CD4-positive, CD25-positive, alpha-beta regulatory T cell (primary cell): Measurements from ENCODE around the gene CLCN4. TPM values are rescaled to one million over a fixed set of nuclear protein-coding genes. Genes with fewer than 3 reads are reported as not detected.
A peak's percentile ranks its signal among the peaks of the same experiment; 100 is the strongest.

Experiments
- ATAC-seq, 2 donors: fragments of 150-1000 bp; cut with Tn5 transposase; one replicate each; pipeline ENCODE4 v1.10.0; 2021; ENCODE audit warnings: low read depth in 2 of 2, moderate number of reproducible peaks in 2 of 2, moderate library complexity in 1 of 2
- DNase-seq, 3 donors: peaks; one replicate each; pipeline versions ENCODE4 v3.0.0 to v3.0.0-alpha.2; 2012 to 2022; ENCODE audit warnings: mixed read lengths in 1 of 3
- H3K27ac ChIP-seq: one replicate; pipeline ENCODE4 v1.7.0; 2013; ENCODE audit warnings: mild to moderate bottlenecking, low read length; ENCODE audit not compliant: insufficient read depth, poor library complexity, severe bottlenecking
- H3K27me3 ChIP-seq: one replicate; pipeline ENCODE4 v1.7.0; 2013; ENCODE audit warnings: low read length; ENCODE audit not compliant: control insufficient read depth, insufficient read depth
- H3K36me3 ChIP-seq: one replicate; pipeline ENCODE4 v1.7.0; 2013; ENCODE audit warnings: mild to moderate bottlenecking, low read length, moderate library complexity; ENCODE audit not compliant: control insufficient read depth, insufficient read depth
- H3K4me1 ChIP-seq: 2 replicates; pipeline ENCODE4 v1.7.0; 2013; ENCODE audit warnings: mild to moderate bottlenecking, low read length; ENCODE audit not compliant: insufficient read depth, control insufficient read depth, poor library complexity, severe bottlenecking
- H3K4me3 ChIP-seq: one replicate; pipeline ENCODE4 v1.7.0; 2013; ENCODE audit warnings: low read depth, mild to moderate bottlenecking, low read length, moderate library complexity
- H3K9me3 ChIP-seq, 2 experiments: 1 replicate in 1 of 2; 2 replicates in 1 of 2; pipeline ENCODE4 v1.7.0; 2013; ENCODE audit warnings: low read length in 2 of 2, mild to moderate bottlenecking in 1 of 2, moderate library complexity in 1 of 2; ENCODE audit not compliant: control insufficient read depth in 2 of 2
- H3K27ac Mint-ChIP-seq, 3 donors: one replicate each; pipeline ENCODE4 v1.8.0; 2020 to 2022; ENCODE audit warnings: mild to moderate bottlenecking in 3 of 3, mixed read lengths in 3 of 3, moderate library complexity in 2 of 3
- H3K27me3 Mint-ChIP-seq: one replicate; pipeline ENCODE4 v1.8.0; 2022; ENCODE audit warnings: mild to moderate bottlenecking, mixed read lengths
- H3K36me3 Mint-ChIP-seq: one replicate; pipeline ENCODE4 v1.8.0; 2020; ENCODE audit warnings: mixed read lengths
- H3K4me1 Mint-ChIP-seq, 4 donors: one replicate each; pipeline ENCODE4 v1.8.0; 2020 to 2022; ENCODE audit warnings: mixed read lengths in 4 of 4, mild to moderate bottlenecking in 1 of 4
- H3K4me3 Mint-ChIP-seq, 4 donors: one replicate each; pipeline ENCODE4 v1.8.0; 2020 to 2022; ENCODE audit warnings: mild to moderate bottlenecking in 4 of 4, mixed read lengths in 4 of 4, moderate library complexity in 3 of 4
- H3K9me3 Mint-ChIP-seq, 7 donors: one replicate each; pipeline ENCODE4 v1.8.0; 2020 to 2022; ENCODE audit warnings: mixed read lengths in 7 of 7, mild to moderate bottlenecking in 3 of 7, moderate library complexity in 2 of 7
- polyA plus RNA-seq, 4 donors: library from polyadenylated mRNA; unstranded; fragments of 300-500 nt; fragmentation: Illumina TruSeq; gene quantifications; one replicate each; pipeline ENCODE4 v1.2.3, GENCODE V29; 2021
- total RNA-seq: library from RNA; stranded (reverse); gene quantifications from one replicate; pipeline ENCODE4 v1.2.3, GENCODE V29; 2022

CLCN4 gene
- total RNA-seq (0.37 TPM), polyA plus RNA-seq (not detected)

DNA sequence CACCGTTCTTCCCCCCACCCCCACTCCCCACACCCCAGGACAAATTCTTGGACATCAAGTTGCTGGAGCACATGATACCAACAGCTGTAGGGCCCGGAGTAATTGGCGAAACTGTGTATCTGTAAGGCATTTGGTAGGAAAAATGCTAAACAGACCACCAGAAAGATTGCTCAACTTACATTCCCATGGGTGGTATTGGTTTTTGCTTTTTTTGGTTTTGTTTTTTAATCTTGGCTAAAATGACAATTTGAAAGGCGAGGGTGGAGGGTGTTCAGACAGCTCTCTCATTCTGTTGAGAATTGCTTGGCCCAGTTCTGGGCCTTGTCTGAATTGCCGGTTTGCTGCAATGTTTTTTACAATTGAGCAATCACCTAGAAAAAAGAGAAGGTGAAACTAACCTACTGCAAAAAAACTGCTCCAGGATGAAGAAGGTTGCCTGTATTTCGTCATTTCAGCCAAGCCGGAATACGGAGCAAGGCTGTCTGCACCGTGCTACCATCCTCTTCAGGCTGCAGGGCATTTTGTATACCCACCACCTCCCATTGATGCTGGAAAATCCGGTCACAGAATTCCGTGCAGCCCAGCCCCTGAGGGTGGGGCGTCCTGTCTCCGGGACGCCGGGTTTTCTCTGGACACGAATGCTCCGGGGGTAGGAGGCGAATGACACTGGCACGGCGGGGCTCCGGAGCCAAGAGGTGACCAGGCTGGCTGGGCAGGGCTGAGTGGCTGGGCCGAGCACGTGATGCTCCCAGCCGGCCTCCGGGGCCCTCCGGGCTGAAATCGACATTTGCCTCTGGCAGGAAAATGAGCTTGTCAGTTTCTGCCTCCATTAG is at the start of gene CLCN4:
CLCN4 (plus strand) TSS at position 777 of the 833 bp plus-strand sequence. CDS start 28,058 bp downstream, outside the sequence.
- Mint-ChIP-seq H3K9me3 (no peaks in the 10 kb centered on the region), H3K27me3 (peaks cover 49% of the 10 kb centered on the region), H3K4me1 (peaks cover 0 to 9% (median 2%) of the 10 kb centered on the region in 4 donors), H3K36me3 (no peaks in the 10 kb centered on the region), H3K27ac (peak within 1 kb of the TSS in 1 of 3 donors; percentile 38), H3K4me3 (no peak within 1 kb of the TSS)
- Histone ChIP-seq H3K9me3 (no peaks in the 10 kb centered on the region), H3K27me3 (peaks cover 7% of the 10 kb centered on the region), H3K4me1 (peaks cover 5% of the 10 kb centered on the region), H3K36me3 (no peaks in the 10 kb centered on the region), H3K27ac (no peak within 1 kb of the TSS), H3K4me3 (no peak within 1 kb of the TSS)
- ATAC-seq (no peak), DNase-seq (no peak)

DNA sequence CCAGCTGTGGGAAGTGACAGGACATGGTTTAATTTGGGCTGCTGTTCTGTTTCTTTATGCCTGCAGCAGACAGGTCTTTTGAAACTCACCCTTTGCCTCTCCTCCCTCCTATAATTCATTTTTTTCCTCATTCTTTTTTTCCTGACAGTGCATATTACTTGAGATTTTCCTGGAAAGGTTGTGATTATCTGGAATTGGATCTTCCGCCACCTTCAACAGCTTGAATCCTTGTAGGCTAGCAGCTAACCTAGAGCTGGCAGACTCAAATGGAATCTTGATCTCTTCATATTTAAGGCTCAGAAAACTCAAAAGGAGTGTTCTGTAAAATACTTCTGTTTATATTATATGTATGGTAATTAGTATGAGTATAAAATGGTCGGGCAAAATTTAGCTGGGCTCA is 49.3 kb upstream of the CLCN4 start:
- H3K36me3 ChIP-seq, result peaks cover 7% of the 10 kb centered on the region
- peak overlapping the region; percentile 52 for H3K4me3 ChIP-seq
- no peaks in the 10 kb centered on the region for H3K9me3 Mint-ChIP-seq
- H3K9me3 ChIP-seq, result no peaks in the 10 kb centered on the region
- DNase-seq, result no peak
- H3K36me3 Mint-ChIP-seq, result peaks cover 4% of the 10 kb centered on the region
- peak overlapping the region in 2 of 4 donors; percentile 24 to 48 for H3K4me3 Mint-ChIP-seq
- H3K4me1 Mint-ChIP-seq, result peaks cover 15 to 69% (median 34%) of the 10 kb centered on the region in 4 donors
- no peaks in the 10 kb centered on the region for H3K27me3 ChIP-seq
- H3K4me1 ChIP-seq, result peaks cover 49% of the 10 kb centered on the region
- peak overlapping the region; percentile 72 for H3K27ac ChIP-seq
- H3K27ac Mint-ChIP-seq, result peak overlapping the region; percentile 83 to 98 (median 89)
- ATAC-seq, result no peak
- no peaks in the 10 kb centered on the region for H3K27me3 Mint-ChIP-seq

DNA sequence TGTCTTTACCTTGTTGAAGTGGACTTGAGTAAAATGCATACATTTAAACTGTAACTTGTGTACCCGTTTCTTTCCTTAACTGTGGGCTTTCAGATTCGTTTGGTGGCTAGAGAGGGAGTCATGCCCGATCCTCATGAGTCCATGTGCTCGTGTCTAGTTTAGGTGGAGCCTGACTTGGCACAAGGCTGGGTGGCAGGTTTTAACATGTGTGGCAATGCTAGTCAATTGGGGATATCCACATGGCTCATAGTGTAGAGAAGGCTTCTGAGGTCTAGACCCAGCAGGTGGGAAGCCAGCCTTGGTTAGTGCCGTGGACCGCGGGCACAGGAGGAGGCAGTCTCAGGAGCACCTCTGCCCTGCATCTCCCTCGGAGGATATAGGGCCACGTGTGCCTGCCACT is 48.5 kb upstream of the CLCN4 start:
- H3K4me3 ChIP-seq, result no peak overlapping the region
- peaks cover 4% of the 10 kb centered on the region for H3K36me3 Mint-ChIP-seq
- peaks cover 15 to 74% (median 37%) of the 10 kb centered on the region in 4 donors for H3K4me1 Mint-ChIP-seq
- no peaks in the 10 kb centered on the region for H3K27me3 Mint-ChIP-seq
- H3K27me3 ChIP-seq, result no peaks in the 10 kb centered on the region
- no peaks in the 10 kb centered on the region for H3K9me3 Mint-ChIP-seq
- peak overlapping the region in 2 of 4 donors; percentile 38 to 64 for H3K4me3 Mint-ChIP-seq
- ATAC-seq (no peak), DNase-seq (no peak)
- H3K27ac ChIP-seq, result peak overlapping the region; percentile 72
- no peaks in the 10 kb centered on the region for H3K9me3 ChIP-seq
- H3K4me1 ChIP-seq, result peaks cover 49% of the 10 kb centered on the region
- H3K27ac Mint-ChIP-seq, result peak overlapping the region; percentile 83 to 93 (median 83)
- peaks cover 4% of the 10 kb centered on the region for H3K36me3 ChIP-seq

DNA sequence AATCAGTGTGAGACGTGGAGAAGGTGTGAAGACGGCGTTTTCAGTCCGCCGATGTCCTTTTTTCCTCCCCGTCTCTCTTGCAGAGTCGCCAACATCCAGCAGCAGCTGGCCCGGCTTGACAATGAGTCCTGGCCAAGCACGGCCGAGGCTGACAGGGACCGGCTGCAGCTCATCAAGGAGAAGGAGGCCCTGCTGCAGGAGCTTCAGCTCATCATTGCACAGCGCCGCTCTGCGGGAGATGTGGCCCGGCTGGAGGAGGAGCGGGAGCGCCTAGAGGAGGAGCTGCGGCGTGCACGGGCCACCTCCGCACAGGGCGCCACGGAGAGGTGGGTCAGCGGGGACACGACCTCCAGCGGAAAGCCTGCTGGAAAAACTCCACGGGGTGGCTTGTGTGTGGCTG is 47.1 kb upstream of the CLCN4 start:
- H3K4me1 ChIP-seq, result peaks cover 49% of the 10 kb centered on the region
- no peaks in the 10 kb centered on the region for H3K27me3 ChIP-seq
- no peak overlapping the region for H3K4me3 ChIP-seq
- peaks cover 15 to 75% (median 37%) of the 10 kb centered on the region in 4 donors for H3K4me1 Mint-ChIP-seq
- no peaks in the 10 kb centered on the region for H3K36me3 ChIP-seq
- peak overlapping the region; percentile 83 to 96 (median 91) for H3K27ac Mint-ChIP-seq
- DNase-seq (no peak), ATAC-seq (no peak)
- peak overlapping the region in 3 of 4 donors; percentile 7 to 52 (median 24) for H3K4me3 Mint-ChIP-seq
- no peaks in the 10 kb centered on the region for H3K36me3 Mint-ChIP-seq
- no peak overlapping the region for H3K27ac ChIP-seq
- H3K9me3 Mint-ChIP-seq, result no peaks in the 10 kb centered on the region
- H3K27me3 Mint-ChIP-seq, result no peaks in the 10 kb centered on the region
- H3K9me3 ChIP-seq, result no peaks in the 10 kb centered on the region

DNA sequence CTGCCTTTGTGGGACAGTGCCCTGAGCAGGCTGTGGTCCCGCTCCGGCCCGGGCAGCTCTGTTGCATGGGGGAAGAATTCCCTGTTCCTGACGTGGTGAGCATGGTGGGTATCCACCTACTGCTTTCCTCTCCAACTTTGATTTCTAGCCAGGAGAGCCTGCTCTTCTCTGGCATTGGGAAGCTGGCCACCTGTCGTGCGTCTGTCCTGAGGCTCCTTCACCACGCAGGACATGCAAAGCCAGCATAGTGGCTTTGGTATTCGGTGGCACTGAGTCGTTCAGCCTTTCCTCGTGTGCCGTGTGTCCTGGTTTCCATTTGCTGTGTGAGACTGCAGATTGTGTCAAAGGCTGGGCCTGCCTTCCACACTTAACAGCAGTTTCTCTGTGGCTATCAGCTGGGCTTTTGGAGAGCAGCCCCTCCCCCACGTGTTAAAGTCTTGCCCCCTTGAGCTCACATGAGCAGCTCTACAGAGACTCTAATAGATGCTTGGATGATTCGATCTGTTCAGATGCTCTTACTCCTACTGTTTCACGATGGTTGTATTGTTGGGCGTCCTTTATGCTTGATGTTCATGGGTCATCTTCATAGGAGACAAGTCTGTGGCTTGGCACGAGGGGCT is 46.3 kb upstream of the CLCN4 start:
- ATAC-seq (no peak), DNase-seq (no peak)
- Mint-ChIP-seq H3K27ac (peak overlapping the region; percentile 96 to 98 (median 97)), H3K9me3 (no peaks in the 10 kb centered on the region), H3K4me1 (peaks cover 15 to 71% (median 37%) of the 10 kb centered on the region in 4 donors), H3K36me3 (no peaks in the 10 kb centered on the region), H3K4me3 (peak overlapping the region; percentile 75 to 85 (median 80)), H3K27me3 (no peaks in the 10 kb centered on the region)
- Histone ChIP-seq H3K27me3 (no peaks in the 10 kb centered on the region), H3K27ac (peak overlapping the region; percentile 81), H3K36me3 (no peaks in the 10 kb centered on the region), H3K9me3 (no peaks in the 10 kb centered on the region), H3K4me3 (peak overlapping the region; percentile 51), H3K4me1 (peaks cover 49% of the 10 kb centered on the region)

DNA sequence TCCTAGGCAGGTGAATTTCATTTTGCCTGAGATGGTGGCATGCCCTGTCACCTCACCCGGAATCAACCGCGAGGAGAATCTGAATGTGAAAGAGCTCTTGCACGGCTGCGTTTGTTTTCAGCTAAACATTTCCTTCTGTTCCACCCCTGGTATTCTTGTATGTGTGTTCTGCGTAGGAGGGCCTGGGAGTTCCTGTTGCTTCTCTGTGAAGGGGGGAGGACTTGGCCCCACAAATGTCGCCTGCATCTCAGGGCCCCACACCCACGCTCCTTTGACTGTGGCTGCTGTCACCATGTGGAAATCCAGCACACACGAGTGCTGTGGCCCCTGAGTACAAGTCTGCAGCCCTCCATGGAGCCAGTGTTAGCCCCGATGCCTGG is 45.8 kb upstream of the CLCN4 start:
- no peaks in the 10 kb centered on the region for H3K9me3 Mint-ChIP-seq
- H3K4me3 ChIP-seq, result peak overlapping the region; percentile 51

DNA sequence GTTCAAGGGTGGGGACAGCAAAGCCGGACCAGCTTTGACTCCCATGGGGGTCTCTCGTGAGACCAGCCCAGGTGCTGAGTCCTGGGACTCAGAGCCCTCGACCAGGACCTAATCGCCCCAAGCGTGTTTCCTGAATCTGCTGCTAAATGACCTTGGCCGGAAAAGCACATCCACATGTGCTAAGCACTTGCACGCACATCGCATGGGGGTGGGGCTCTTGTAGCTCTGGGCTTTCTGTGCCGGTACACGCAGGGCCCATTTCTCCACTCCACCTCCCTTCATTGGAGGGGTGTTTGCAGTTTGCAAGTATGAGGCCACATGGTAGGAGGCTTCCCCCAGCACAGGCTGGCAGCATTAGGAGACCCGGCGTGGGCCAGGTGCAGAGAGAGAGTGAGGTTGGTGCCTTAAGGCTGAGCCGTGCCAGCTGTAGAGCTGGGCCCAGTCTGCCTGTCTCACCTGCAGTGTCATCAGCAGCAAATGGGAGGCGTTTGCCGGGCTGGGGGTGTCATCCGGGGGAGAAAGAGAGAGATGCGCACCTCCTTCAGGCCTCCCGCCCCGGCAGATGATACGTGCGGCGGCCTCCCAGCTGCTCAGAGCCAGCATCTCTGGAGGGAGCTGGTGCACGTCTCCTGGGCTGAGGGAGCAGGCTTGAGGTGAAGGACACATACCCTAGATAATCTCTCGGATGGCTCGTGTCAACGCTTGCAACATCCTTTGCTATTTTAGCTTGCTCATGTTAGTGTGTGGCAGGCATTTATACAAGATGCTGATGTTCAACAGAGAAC is 45.2 kb upstream of the CLCN4 start:
- peak; percentile 70 to 77 for ATAC-seq

More for the DNA sequence above, 45.8 kb upstream of the CLCN4 start:
- H3K36me3 Mint-ChIP-seq, result no peaks in the 10 kb centered on the region
- H3K27me3 Mint-ChIP-seq, result no peaks in the 10 kb centered on the region
- DNase-seq (peak; percentile 5 to 81 (median 66)), ATAC-seq (peak; percentile 61)
- peak overlapping the region; percentile 96 to 98 (median 97) for H3K27ac Mint-ChIP-seq
- Histone ChIP-seq H3K9me3 (no peaks in the 10 kb centered on the region), H3K4me1 (peaks cover 49% of the 10 kb centered on the region), H3K27ac (peak overlapping the region; percentile 81), H3K36me3 (no peaks in the 10 kb centered on the region), H3K27me3 (no peaks in the 10 kb centered on the region)
- H3K4me3 Mint-ChIP-seq, result peak overlapping the region; percentile 75 to 85 (median 80)
- H3K4me1 Mint-ChIP-seq, result peaks cover 15 to 66% (median 35%) of the 10 kb centered on the region in 4 donors

More for the DNA sequence above, 45.2 kb upstream of the CLCN4 start:
- H3K36me3 Mint-ChIP-seq, result no peaks in the 10 kb centered on the region
- H3K9me3 Mint-ChIP-seq, result no peaks in the 10 kb centered on the region
- no peaks in the 10 kb centered on the region for H3K27me3 Mint-ChIP-seq
- H3K27ac ChIP-seq, result peak overlapping the region; percentile 81
- H3K4me1 Mint-ChIP-seq, result peaks cover 12 to 62% (median 32%) of the 10 kb centered on the region in 4 donors
- H3K9me3 ChIP-seq, result no peaks in the 10 kb centered on the region
- peak overlapping the region; percentile 75 to 85 (median 80) for H3K4me3 Mint-ChIP-seq
- H3K27ac Mint-ChIP-seq, result peak overlapping the region; percentile 96 to 98 (median 97)
- no peaks in the 10 kb centered on the region for H3K36me3 ChIP-seq
- peak; percentile 30 to 77 (median 63) for DNase-seq
- H3K4me3 ChIP-seq, result peak overlapping the region; percentile 51
- H3K27me3 ChIP-seq, result no peaks in the 10 kb centered on the region
- H3K4me1 ChIP-seq, result peaks cover 46% of the 10 kb centered on the region
